ENCODE measurements around the gene TMC5. TPM values are rescaled to one million over a fixed set of nuclear protein-coding genes. Genes with fewer than 3 reads are reported as not detected.

Gene TMC5
- total and polyA plus RNA-seq, 2 of the 4 experiments (the other 2 are of a cell fraction): not detected

GRCh38 chr16:19439483-19439882 lies 21.8 kb downstream of the TMC5 start:
- Histone ChIP-seq H2AFZ (replicated peaks; ENCODE audit: low read length, poor library complexity) (no peak overlapping the region), H3K27ac (ENCODE audit: insufficient read depth, low read length) (no peak overlapping the region), H3K79me1 (ENCODE audit: low read depth in 1 of 2, low read length in 2 of 2) (no peaks in the 10 kb centered on the region), H2AK5ac (ENCODE audit: low read depth, low read length) (no peak overlapping the region), H3K27me3 (ENCODE audit: control insufficient read depth, insufficient read depth, low read length) (no peaks in the 10 kb centered on the region), H4K20me1 (ENCODE audit: insufficient read depth, low read length) (no peaks in the 10 kb centered on the region), H3K4me3 (ENCODE audit: insufficient read depth, low read depth, low read length) (no peak overlapping the region), H3K4ac (ENCODE audit: low read depth, low read length) (no peak overlapping the region), H2BK120ac (ENCODE audit: low read depth, low read length) (no peak overlapping the region), H4K8ac (ENCODE audit: low read depth in 2 of 2, low read length in 2 of 2) (no peak overlapping the region), H3K9me3 (ENCODE audit: control insufficient read depth, insufficient read depth, low read length) (no peaks in the 10 kb centered on the region), H3K56ac (ENCODE audit: extremely low read depth, insufficient read depth, low read length) (no peak overlapping the region), H4K5ac (ENCODE audit: low read depth, low read length) (no peak overlapping the region), H3K4me1 (ENCODE audit: control insufficient read depth, insufficient read depth, low read length) (no peaks in the 10 kb centered on the region), H3K4me2 (ENCODE audit: low read depth, low read length) (no peak overlapping the region), H4K91ac (ENCODE audit: insufficient read depth, low read depth, low read length) (no peak overlapping the region), H3K36me3 (ENCODE audit: control insufficient read depth, insufficient read depth, low read length) (no peaks in the 10 kb centered on the region), H2BK5ac (ENCODE audit: low read depth, low read length, poor library complexity, severe bottlenecking) (no peak overlapping the region), H3K18ac (ENCODE audit: low read depth, low read length) (no peak overlapping the region), H2BK15ac (ENCODE audit: low read depth, low read length) (no peak overlapping the region), H2BK20ac (ENCODE audit: low read depth, low read length) (no peak overlapping the region), H3K9me1 (ENCODE audit: insufficient read depth, low read length) (no peaks in the 10 kb centered on the region), H3K9ac (ENCODE audit: low read depth, low read length) (no peak overlapping the region), H3K14ac (replicated peaks; ENCODE audit: low read depth, low read length) (no peak overlapping the region), H2AK9ac (replicated peaks; ENCODE audit: low read depth, low read length, poor library complexity) (no peak overlapping the region), H3K23ac (ENCODE audit: low read depth, low read length) (no peak overlapping the region)
- ChIA-PET POLR2A (ENCODE audit: unreplicated experiment) (no interaction called here), CTCF (no interaction called here)
- ATAC-seq (ENCODE audit: low read depth) (no peak), DNase-seq (no peak)
- no TSS peak for BruUV-seq (replicated peaks)
- in situ Hi-C loops (cut with MboI; ENCODE audit: low sequenced_read_pairs): no loop called here
- no CpG with 5 or more reads among the region's 4 CpGs for WGBS, 2 experiments (ENCODE audit: extremely low coverage in 2 of 2, insufficient read length in 1 of 2)
- TF ChIP-seq POLR2A (IDR thresholded peaks at IDR 0.05; ENCODE audit: low read depth, low read length) (no peak), RAD21 (IDR thresholded peaks at IDR 0.05; ENCODE audit: low read length) (no peak), MXI1 (IDR thresholded peaks at IDR 0.05; ENCODE audit: borderline replicate concordance, low read depth, low read length) (no peak), CEBPB (IDR thresholded peaks at IDR 0.05; ENCODE audit: low read depth, low read length) (no peak), USF2 (IDR thresholded peaks at IDR 0.05; ENCODE audit: low read depth, low read length) (no peak), NFE2L2 (IDR thresholded peaks at IDR 0.05; ENCODE audit: low read depth, low read length) (no peak), SMC3 (IDR thresholded peaks at IDR 0.05; ENCODE audit: low read depth, low read length) (no peak), MAZ (IDR thresholded peaks at IDR 0.05; ENCODE audit: borderline replicate concordance, low read depth, low read length) (no peak), BHLHE40 (IDR thresholded peaks at IDR 0.05; ENCODE audit: low read depth, low read length) (no peak), RFX5 (IDR thresholded peaks at IDR 0.05; ENCODE audit: low read depth, low read length) (no peak), CTCF (conservative IDR thresholded peaks at IDR 0.05; ENCODE audit: low read depth, low read length) (no peak)
- dilution Hi-C loops (cut with HindIII; ENCODE audit: low sequenced_read_pairs, unreplicated experiment): no loop called here
- intact Hi-C loops (cut with micrococcal nuclease): no loop called here

All from IMR-90 (cell line).